Left renal cortex interstitium (tissue), 4 donors: ENCODE measurements around the gene MYOM1. TPM values are rescaled to one million over a fixed set of nuclear protein-coding genes. Genes with fewer than 3 reads are reported as not detected.

Experiments
- DNase-seq, 4 donors: peaks; one replicate each; pipeline ENCODE4 v3.0.0-alpha.2; 2013; ENCODE audit warnings: low read depth in 4 of 4, low spot score in 2 of 4, missing footprints in 1 of 4
- polyA plus RNA-seq, 4 donors: library from polyadenylated mRNA; unstranded; fragments of 120-200 nt; gene quantifications; one replicate each; pipeline ENCODE4 v1.2.1, GENCODE V29; 2013; ENCODE audit not compliant: insufficient read length in 4 of 4

Gene MYOM1
- polyA plus RNA-seq, 4 donors = 5.5 to 9.7 (median 5.9) TPM

DNA sequence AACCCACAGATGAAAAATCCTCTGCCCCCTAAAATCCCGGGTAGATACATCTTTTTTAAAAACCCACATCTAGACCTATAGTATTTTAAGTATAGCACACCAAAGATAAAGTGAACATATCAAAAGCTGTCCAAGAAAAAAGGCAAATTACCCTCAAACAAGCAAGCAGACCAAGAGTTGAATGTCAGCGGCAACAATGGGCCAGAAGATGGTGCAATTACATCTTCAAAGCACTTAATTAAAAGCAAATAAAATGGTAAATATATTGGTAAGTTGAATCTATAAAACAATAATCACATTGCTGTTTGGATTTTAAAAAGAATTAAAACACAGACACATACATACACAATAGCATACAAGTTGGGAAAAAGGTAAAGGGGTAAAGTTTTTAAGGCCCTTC is 98.5 kb downstream of the MYOM1 start:
- DNase-seq = no peak

DNA sequence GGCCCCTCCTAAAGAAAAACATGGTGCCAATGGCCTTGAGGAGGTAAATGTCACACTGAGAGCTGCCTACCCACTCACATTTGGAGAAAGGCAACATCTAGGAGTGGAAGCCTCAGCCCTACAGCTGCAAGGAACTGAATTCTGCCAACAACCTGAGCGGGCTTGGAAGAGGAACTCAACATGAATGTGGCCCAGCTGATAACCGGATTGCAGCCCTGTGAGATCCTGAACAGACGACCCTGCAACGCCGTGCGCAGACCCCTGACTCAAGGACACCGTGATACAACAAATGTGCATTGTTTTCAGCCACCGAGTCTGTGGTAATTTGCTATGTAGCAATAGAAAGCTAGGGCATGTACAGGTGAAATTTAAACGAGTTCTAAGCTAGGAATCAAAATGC is 99.4 kb downstream of the MYOM1 start:
- DNase-seq = no peak

DNA sequence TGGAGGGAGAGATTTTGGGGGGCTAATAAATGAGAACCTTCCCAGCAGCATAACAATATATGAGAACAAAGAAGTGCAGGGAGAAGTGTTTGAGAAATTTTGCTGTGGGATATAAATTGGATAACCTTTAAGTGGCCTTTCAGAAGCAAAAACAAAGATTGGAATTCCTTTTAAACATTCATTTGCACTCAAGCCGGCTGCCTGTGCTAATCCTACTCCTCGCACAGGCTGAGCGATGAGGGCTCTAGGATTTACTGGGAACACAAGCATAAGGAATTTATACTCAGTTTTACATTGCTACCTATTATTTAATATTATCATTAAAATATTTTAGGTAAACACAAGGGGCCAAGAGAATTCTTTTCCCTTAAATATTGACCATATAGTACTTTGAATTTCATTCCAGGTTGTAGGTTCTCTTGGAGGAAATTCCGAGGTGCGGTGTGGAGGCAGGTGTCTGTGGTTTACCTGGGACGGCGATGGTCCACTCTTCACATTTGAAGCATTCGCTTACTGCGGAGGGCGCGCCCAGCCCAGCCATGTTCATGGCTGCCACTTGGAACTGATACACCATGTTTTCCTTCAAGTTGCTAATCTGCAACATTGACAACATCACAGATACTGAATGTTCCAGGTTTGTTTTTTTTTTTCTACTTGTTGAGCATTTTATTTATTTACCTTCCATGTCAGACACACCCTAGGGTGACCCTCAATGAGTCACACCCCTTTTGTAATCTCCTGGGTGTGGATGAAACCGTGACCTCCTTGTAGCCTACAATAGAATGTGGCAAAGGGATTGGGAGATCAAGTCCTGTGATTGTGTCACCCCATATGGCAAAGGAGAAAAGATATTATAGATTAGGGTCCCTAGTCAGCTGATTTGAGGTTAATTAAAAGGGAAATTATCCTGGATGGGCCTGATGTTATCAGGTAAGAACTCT is 100.1 kb downstream of the MYOM1 start:
- no peak for DNase-seq

DNA sequence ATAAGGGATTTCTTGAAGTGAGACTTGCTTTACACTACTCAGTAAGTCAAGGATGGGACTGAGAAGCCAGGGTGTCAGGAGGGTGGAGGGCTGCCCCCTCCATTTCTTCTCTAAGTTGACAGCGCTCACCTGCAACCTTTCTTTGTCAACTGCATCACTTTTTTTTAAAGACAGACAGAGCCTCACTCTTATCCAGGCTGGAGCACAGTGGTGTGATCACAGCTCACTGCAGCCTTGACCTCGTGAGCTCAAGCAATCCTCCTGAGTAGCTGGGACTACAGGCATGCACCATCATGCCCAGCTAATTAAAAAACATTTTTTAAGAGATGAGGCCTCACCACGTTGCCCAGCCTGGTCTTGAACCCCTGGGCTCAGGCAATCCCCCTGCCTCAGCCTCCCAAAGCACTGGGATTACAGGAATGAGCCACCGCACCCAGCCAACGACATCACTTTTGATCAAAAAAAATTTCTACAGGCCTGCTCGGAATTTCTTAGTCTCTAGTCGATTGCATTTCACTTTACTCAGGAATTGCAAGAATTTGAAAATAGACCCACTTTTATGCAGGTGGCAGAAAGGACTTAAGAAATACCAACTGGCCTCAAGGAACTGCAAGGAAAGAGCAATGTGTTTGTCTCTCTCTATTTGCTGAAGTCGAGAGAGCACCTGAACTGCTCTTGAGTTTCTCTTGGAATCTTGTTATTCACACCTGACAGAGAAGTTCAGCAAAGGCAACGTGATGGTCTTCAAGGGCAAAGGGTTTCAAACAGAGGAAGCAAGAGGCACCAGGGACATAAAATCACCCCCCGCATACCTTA is 101.4 kb downstream of the MYOM1 start:
- DNase-seq = no peak

DNA sequence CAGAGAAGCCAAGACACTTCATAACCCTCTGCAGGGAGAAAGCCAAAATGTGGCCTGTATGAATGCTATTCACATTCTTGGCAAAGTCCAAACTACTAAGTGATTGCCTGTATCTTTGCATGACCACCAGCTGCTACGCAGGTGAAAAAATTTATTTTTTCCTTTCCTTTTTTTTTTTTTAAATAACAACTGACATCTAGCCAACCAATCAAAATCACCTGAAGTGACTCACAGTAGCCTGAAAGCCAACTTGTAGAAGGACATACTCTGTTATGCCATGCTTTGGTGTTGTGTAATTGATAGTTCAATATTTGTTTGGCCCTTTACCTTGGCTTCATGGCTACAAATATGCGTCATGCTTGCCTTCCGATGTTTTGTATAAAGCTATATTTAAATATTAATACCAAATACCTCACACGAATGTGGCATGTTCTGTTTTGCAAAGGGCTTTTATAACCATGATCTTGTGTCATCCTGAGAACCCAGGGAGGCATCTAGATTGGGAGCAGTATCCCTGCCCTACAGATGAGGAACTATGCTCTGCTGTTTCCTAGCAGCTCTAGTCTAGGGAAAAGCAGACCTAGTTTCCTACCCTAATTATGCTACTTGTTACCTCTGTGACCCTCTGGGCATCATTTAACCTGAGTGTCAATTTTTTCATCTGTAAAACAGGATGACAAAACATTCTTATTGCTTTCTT is 102.1 kb downstream of the MYOM1 start:
- DNase-seq = no peak

- no peak for DNase-seq
These were observed 104.2 kb downstream of the MYOM1 start for GRCh38 chr18:3115447-3116030.

GRCh38 chr18:3114451-3114850 is 105.3 kb downstream of the MYOM1 start:
- no peak for DNase-seq

GRCh38 chr18:3114026-3114425 is 105.7 kb downstream of the MYOM1 start:
- no peak for DNase-seq

DNA sequence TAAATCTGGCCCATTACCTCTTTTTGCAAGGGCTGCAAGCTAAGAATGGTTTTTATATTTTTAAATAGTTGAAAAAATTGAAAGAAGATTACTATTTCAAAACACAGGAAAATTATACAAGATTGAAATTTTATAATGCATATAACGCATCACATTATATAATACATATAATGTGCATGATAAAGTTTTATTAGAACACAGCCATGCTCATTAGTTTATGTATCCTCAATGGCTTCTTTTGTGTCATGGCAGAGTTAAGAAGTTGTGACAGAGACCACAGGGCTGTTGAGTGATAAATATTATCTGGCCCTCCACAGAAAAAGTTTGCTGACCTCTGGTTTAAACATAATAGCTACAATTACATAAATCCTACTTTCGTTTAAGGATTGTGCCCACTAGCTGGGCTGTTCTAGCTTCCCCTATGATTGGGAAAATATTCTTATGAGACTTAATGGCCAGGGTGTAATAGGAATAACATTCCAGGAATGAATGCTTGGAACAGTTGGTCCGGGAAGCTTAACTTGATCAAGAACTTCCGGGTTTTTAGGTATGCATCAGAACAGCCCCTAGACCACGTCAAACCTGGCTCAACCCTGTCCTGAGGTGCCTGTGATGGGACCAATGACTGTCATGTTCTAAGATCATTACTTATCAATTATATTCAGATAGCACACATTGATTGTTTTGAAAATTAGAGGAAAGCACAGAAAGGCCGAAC is 108.1 kb downstream of the MYOM1 start:
- no peak for DNase-seq

DNA sequence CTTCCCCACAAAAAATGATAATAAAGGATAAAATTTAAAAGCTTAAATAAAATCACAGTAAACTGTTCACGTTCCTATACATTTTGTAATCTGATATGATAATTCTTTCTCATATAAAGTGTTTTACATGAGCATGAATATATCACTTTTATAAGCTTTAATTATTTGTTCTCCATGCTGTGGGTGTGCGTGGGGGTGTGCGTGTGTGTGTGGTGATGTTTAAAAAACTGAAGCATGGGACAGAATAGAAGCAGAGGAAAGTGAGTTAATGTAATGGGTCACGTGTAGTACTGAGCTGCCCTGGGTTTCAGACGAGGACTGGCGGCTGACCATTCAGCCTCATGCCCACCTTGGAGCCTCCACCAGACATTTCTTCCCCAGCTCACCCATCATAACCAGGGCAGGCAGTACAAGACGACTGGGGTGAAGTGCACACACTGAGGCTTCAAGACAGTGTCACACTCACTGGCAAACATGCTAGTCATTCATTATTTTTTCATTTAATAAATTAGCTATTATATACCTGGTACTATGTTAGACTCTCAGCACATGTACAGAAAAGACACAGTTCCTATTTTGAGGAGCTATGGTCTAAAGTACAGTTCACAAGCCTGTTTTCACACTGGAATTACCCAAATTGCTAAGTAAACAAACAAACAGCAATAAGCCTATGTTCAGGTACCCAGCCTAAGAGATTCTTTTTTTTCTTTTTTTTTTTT is 109.6 kb downstream of the MYOM1 start:
- no peak for DNase-seq

GRCh38 chr18:3107740-3108151 is 112.0 kb downstream of the MYOM1 start:
- DNase-seq = no peak

DNA sequence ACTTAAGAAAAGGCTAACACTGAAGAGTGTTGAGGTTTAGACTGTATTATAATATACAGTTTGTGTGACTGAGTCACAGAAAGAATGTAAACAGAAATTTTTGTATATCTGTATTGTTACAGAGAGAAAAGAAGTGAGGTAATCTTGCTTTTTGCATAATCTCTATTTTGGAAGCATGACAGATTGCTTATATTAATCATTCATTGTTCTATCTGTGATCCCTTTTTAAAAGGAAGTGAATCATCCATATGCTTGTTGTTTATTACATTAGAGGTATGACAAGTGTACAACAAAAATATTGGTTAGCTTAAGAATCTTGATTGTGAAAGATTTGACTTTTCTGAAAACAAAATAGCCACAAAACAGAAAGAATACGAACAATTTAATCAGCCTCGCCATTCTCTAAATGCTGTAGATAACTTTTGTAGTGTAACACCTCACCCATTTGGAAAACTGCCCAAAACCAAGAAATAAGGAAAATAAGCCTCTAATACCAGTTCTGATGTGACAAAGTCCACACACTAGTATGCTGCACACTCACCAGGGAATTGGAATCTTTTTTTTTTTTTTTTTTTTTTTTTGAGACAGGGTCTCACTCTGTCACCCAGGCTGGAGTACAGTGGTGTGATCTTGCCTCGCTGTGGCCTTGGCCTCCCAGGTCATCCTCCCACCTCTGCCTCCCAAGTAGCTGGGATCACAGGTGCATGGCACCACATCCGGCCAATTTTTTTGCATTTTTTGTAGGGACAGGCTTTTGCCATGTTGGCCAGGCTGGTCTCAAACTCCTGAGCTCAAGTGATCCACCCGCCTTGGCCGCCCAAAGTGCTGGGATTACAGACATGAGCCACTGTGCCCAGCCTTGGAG is 115.3 kb downstream of the MYOM1 start:
- DNase-seq = no peak

GRCh38 chr18:3103576-3103975 is 116.2 kb downstream of the MYOM1 start:
- no peak for DNase-seq

GRCh38 chr18:3102983-3103382 is 116.8 kb downstream of the MYOM1 start:
- DNase-seq = no peak

GRCh38 chr18:3100498-3101132 is 119.2 kb downstream of the MYOM1 start:
- DNase-seq = no peak

GRCh38 chr18:3099327-3099726 is 120.4 kb downstream of the MYOM1 start:
- DNase-seq = no peak

DNA sequence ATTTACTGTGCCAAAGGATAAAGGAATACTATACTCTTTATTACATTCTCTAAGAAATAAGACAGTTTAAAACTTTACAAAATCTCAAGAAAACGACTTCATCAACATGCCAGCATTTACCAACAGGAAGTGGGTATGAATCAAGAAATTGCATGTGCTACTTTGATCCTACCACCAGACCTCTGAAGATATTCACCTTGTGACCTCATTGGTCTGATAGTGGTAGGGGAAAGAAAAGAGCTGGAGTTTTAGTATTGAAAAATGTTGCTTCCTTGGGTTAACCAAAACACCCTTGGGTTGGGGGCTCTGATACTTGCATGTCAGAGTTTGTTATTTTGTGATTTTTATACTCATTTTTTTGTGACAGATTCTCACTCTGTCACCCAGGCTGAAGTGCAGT is 122.7 kb downstream of the MYOM1 start:
- no peak for DNase-seq

DNA sequence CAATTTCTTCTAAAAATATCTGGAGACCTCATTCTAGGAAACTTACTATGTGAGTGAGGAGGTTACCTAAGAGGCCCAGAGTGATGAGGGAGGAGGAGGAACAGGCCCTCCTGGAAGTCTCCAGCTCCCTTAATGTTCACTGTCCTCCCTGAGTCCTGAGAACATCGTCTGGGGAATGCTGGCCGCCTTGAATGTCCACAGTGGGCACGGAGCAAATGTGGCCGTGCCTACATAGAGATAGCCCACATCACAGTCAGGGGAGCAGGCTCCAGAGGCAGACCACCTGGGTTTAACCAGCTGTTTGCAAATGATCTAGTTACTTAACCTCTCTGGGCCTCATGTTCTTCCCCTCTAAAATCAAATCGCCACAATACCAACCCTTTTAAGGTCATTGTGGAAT is 123.8 kb downstream of the MYOM1 start:
- DNase-seq = no peak
